Measurements from ENCODE around the gene SPOCK2. TPM values are rescaled to one million over a fixed set of nuclear protein-coding genes. Genes with fewer than 3 reads are reported as not detected.

Gene SPOCK2
- total and polyA plus RNA-seq, 2 of the 13 experiments (the other 11 are each of a cell fraction or from before 2014, with no cell fraction given) = 8.6 to 30.6 TPM

DNA sequence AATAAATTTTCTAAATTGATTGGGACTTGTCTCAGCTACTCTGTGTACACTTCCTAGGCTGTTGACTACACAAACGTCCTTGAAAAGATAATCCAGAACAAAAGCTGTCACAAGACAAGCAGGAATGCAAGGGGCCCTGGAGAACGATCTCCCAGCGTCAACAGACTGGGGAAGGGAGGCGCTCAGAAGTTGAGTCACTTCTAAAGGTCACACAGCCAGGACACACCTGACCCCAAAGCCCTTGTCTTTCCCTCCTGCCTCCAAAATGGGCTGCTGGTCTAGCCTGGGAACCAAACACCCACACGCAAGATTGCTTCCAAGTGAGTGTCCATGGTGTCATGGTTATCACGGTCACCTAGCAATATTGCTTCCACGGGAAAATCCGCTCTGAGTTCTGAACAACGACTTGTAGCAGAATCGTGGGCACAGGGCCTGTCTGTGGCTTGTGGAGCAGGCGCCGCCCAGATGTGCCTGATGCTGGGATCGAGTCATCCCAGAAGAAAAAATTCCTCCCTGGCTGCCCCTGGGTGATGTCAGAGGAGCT lies 49.8 kb downstream of the SPOCK2 start (continued):
- no peak for TF ChIP-seq ZNF318 (CRISPR knock-in tag; IDR thresholded peaks at IDR 0.05)
- no peak for TF ChIP-seq ZNF460 (CRISPR knock-in tag; IDR thresholded peaks at IDR 0.05; ENCODE audit: borderline replicate concordance)
- TF ChIP-seq TBP (CRISPR knock-in tag; IDR thresholded peaks at IDR 0.05) = no peak
- TF ChIP-seq NCOA5 (CRISPR knock-in tag; IDR thresholded peaks at IDR 0.05) = no peak
- TF ChIP-seq ZC3H4 (CRISPR knock-in tag; IDR thresholded peaks at IDR 0.05; ENCODE audit: borderline replicate concordance) = no peak
- TF ChIP-seq TOPORS (CRISPR knock-in tag; IDR thresholded peaks at IDR 0.05) = no peak
- TF ChIP-seq, protein P1, sequence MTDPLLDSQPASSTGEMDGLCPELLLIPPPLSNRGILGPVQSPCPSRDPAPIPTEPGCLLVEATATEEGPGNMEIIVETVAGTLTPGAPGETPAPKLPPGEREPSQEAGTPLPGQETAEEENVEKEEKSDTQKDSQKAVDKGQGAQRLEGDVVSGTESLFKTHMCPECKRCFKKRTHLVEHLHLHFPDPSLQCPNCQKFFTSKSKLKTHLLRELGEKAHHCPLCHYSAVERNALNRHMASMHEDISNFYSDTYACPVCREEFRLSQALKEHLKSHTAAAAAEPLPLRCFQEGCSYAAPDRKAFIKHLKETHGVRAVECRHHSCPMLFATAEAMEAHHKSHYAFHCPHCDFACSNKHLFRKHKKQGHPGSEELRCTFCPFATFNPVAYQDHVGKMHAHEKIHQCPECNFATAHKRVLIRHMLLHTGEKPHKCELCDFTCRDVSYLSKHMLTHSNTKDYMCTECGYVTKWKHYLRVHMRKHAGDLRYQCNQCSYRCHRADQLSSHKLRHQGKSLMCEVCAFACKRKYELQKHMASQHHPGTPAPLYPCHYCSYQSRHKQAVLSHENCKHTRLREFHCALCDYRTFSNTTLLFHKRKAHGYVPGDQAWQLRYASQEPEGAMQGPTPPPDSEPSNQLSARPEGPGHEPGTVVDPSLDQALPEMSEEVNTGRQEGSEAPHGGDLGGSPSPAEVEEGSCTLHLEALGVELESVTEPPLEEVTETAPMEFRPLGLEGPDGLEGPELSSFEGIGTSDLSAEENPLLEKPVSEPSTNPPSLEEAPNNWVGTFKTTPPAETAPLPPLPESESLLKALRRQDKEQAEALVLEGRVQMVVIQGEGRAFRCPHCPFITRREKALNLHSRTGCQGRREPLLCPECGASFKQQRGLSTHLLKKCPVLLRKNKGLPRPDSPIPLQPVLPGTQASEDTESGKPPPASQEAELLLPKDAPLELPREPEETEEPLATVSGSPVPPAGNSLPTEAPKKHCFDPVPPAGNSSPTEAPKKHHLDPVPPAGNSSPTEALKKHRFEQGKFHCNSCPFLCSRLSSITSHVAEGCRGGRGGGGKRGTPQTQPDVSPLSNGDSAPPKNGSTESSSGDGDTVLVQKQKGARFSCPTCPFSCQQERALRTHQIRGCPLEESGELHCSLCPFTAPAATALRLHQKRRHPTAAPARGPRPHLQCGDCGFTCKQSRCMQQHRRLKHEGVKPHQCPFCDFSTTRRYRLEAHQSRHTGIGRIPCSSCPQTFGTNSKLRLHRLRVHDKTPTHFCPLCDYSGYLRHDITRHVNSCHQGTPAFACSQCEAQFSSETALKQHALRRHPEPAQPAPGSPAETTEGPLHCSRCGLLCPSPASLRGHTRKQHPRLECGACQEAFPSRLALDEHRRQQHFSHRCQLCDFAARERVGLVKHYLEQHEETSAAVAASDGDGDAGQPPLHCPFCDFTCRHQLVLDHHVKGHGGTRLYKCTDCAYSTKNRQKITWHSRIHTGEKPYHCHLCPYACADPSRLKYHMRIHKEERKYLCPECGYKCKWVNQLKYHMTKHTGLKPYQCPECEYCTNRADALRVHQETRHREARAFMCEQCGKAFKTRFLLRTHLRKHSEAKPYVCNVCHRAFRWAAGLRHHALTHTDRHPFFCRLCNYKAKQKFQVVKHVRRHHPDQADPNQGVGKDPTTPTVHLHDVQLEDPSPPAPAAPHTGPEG (CRISPR knock-in tag; IDR thresholded peaks at IDR 0.05) = no peak
- TF ChIP-seq XBP1 (CRISPR knock-in tag; IDR thresholded peaks at IDR 0.05) = no peak
- peak; percentile 26; the same call in 1 of the 2 replicates for TF ChIP-seq ZNF558 (CRISPR knock-in tag; IDR thresholded peaks at IDR 0.05; ENCODE audit: borderline replicate concordance)
- TF ChIP-seq CC2D1A (CRISPR knock-in tag; IDR thresholded peaks at IDR 0.05) = no peak
- TF ChIP-seq, protein P2, sequence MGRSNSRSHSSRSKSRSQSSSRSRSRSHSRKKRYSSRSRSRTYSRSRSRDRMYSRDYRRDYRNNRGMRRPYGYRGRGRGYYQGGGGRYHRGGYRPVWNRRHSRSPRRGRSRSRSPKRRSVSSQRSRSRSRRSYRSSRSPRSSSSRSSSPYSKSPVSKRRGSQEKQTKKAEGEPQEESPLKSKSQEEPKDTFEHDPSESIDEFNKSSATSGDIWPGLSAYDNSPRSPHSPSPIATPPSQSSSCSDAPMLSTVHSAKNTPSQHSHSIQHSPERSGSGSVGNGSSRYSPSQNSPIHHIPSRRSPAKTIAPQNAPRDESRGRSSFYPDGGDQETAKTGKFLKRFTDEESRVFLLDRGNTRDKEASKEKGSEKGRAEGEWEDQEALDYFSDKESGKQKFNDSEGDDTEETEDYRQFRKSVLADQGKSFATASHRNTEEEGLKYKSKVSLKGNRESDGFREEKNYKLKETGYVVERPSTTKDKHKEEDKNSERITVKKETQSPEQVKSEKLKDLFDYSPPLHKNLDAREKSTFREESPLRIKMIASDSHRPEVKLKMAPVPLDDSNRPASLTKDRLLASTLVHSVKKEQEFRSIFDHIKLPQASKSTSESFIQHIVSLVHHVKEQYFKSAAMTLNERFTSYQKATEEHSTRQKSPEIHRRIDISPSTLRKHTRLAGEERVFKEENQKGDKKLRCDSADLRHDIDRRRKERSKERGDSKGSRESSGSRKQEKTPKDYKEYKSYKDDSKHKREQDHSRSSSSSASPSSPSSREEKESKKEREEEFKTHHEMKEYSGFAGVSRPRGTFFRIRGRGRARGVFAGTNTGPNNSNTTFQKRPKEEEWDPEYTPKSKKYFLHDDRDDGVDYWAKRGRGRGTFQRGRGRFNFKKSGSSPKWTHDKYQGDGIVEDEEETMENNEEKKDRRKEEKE (IDR thresholded peaks at IDR 0.05) = no peak

All from HepG2 (cell line).